ENCODE data around the gene SLC52A1. TPM values are rescaled to one million over a fixed set of nuclear protein-coding genes. Genes with fewer than 3 reads are reported as not detected.

Gene SLC52A1
- total RNA-seq, 1 donor from 2014 or later: 0.17 TPM

DNA sequence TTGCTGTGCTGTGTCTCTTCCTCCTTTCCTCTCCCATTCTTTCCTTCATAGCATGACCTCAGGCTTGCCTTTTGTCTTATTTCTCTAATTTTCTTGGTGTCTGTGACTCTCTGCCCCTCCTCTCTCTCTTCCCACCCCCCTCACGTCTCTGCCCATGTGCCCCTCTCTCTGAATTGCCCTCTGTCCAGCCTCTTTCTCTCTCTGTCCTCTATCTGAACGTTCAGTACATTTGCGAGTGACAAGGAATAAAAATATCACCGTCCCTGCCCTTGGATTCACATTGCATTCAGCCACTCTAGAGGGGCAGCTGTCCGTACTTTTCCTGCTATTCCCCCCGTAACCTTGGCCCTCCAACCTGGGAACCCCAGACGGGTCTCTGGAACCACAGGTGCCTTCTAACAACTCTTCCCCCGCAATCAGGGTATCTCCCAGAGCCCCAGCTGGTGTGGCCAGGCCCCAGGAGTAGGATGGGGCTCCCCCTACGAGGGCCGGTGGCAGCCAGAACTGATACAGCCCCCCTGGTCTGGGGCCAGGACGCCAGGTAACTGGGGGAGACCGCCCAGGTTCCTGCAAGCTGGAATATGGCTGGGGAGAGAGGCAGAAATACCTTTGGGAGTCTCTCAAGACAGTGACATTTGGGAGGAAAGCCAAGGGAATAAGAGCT lies 35.7 kb downstream of the SLC52A1 start:
- peak overlapping the region; percentile 97 for H3K4me3 ChIP-seq (ENCODE audit: low read depth, low read length)
- TF ChIP-seq, protein P1, sequence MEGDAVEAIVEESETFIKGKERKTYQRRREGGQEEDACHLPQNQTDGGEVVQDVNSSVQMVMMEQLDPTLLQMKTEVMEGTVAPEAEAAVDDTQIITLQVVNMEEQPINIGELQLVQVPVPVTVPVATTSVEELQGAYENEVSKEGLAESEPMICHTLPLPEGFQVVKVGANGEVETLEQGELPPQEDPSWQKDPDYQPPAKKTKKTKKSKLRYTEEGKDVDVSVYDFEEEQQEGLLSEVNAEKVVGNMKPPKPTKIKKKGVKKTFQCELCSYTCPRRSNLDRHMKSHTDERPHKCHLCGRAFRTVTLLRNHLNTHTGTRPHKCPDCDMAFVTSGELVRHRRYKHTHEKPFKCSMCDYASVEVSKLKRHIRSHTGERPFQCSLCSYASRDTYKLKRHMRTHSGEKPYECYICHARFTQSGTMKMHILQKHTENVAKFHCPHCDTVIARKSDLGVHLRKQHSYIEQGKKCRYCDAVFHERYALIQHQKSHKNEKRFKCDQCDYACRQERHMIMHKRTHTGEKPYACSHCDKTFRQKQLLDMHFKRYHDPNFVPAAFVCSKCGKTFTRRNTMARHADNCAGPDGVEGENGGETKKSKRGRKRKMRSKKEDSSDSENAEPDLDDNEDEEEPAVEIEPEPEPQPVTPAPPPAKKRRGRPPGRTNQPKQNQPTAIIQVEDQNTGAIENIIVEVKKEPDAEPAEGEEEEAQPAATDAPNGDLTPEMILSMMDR (IDR thresholded peaks at IDR 0.05; ENCODE audit: insufficient read depth, low read length, poor library complexity, severe bottlenecking): no peak
- no peaks in the 10 kb centered on the region for H3K27me3 ChIP-seq (ENCODE audit: control insufficient read depth, insufficient read depth, low read length)
- DNase-seq (ENCODE audit: low read depth): no peak
- H3K36me3 ChIP-seq (ENCODE audit: control insufficient read depth, insufficient read depth, low read length): peaks cover 2% of the 10 kb centered on the region

DNA sequence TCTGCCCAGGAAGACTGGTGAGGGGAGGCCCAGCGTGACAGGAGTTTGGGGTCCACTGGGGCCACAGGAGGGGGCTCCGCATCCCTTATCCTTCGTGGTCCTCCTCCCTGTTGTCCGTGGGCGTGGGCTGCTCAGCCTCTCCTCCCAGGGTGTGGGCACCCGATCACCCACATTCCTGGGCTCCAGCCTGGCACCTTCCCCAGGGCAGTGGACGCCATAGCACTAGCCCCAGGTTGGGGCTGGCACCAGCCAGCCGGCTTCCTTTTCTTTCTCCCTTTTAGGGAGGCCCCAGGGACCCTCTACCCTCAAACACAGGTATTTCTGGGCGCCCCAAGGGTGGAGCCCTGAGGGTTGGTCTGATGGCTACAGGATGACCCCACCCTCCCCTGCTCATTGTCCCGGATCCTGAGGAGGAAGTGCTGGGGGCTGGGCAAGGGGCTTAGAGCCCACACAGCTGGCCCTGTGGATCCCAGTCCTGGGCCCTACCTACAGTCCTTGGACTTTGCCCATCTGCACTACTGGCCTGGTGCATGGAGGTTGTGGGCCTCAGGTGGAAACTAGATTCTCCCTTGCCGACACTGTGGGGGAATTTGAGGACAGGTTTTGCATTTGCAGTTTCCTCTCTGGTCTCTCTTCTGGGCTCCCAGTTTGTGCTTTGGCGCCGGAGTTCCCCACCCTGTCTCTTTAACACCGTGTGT lies 36.3 kb downstream of the SLC52A1 start:
- TF ChIP-seq, protein P1 (IDR thresholded peaks at IDR 0.05; ENCODE audit: insufficient read depth, low read length, poor library complexity, severe bottlenecking): no peak
- peak overlapping the region; percentile 97 for H3K4me3 ChIP-seq (ENCODE audit: low read depth, low read length)
- peaks cover 1% of the 10 kb centered on the region for H3K36me3 ChIP-seq (ENCODE audit: control insufficient read depth, insufficient read depth, low read length)
- no peak for DNase-seq (ENCODE audit: low read depth)
- no peaks in the 10 kb centered on the region for H3K27me3 ChIP-seq (ENCODE audit: control insufficient read depth, insufficient read depth, low read length)

DNA sequence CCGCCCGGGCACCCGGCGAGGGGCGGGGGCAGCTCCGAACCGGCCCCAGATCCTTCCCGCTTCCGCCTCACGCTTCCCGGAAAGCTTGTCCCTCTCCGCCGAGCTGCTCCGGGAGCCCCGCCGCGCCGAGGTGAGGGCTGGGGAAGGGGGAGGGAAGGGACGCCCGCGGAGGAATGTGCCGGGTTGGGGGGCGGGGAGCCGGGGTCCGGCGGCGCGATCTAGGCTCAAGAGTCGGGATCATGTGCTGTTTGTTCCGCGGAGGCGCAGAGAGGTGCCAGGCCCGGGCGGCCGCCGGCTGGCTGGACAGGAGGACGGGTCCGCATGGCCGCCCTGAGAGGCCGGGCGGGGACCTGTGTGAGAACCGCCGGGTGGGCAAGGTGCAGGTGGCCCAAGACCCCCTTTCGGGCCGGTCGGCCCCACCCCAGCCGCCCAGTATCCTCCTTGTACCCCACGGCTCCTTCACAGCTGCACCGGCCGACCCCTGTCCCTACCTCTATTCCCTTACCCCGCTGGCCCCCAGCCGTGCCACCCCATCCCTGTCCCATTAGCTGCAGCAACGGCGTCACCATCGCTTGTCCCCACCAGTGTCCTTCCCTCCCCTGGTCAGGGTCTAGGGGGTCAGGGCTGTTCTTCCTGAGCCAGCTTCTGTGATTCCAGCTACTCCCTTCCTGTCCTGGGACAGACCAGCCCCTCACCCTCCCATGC lies 37.0 kb downstream of the SLC52A1 start:
- no peak for DNase-seq (ENCODE audit: low read depth)

GRCh38 chr17:4997302-4998026 lies 37.8 kb downstream of the SLC52A1 start, which contains the start of the genes INCA1 and KIF1C:
Gene INCA1 (minus strand): TSS chr17:4997522. CDS start chr17:4994437, 3,085 bp downstream.
Gene KIF1C (plus strand): TSS chr17:4997950. CDS start chr17:5000247, 2,297 bp downstream.
- DNase-seq (ENCODE audit: low read depth): peak; percentile 39

More for the DNA sequence above, 37.0 kb downstream of the SLC52A1 start:
- Histone ChIP-seq H3K36me3 (ENCODE audit: control insufficient read depth, insufficient read depth, low read length) (no peaks in the 10 kb centered on the region), H3K27me3 (ENCODE audit: control insufficient read depth, insufficient read depth, low read length) (no peaks in the 10 kb centered on the region), H3K4me3 (ENCODE audit: low read depth, low read length) (peak overlapping the region; percentile 97)
- TF ChIP-seq, protein P1 (IDR thresholded peaks at IDR 0.05; ENCODE audit: insufficient read depth, low read length, poor library complexity, severe bottlenecking): no peak

DNA sequence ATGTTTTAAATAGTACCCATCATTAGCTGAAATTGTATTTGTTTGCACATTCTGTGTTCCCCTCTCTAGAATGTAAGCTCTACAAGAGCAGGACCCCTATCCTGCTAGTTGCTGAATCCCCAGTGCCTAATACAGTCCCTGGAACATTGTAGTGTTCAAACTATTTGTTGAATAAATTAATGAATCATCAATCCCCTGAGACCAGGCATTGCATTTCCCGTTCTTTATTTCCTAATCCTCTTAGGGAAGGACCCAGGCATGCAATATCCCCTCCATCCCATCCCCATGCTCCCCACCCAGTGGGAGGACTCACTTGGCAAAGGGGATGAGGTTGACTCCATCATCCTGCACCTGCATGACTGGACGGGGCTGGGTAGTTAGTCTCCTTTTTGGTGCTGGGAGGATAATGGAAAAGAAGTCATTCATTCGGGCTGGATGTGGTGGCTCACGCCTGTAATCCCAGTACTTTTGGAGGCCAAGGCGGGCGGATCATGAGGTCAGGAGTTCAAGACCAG lies 41.1 kb downstream of the SLC52A1 start:
- Histone ChIP-seq H3K4me3 (ENCODE audit: low read depth, low read length) (no peak overlapping the region), H3K27me3 (ENCODE audit: control insufficient read depth, insufficient read depth, low read length) (no peaks in the 10 kb centered on the region), H3K36me3 (ENCODE audit: control insufficient read depth, insufficient read depth, low read length) (no peaks in the 10 kb centered on the region)
- TF ChIP-seq, protein P1 (IDR thresholded peaks at IDR 0.05; ENCODE audit: insufficient read depth, low read length, poor library complexity, severe bottlenecking): no peak
- no peak for DNase-seq (ENCODE audit: low read depth)

More at GRCh38 chr17:4997302-4998026, 37.8 kb downstream of the SLC52A1 start, which contains the start of the genes INCA1 and KIF1C:
- H3K36me3 ChIP-seq (ENCODE audit: control insufficient read depth, insufficient read depth, low read length): no peaks in the 10 kb centered on the region
- no peaks in the 10 kb centered on the region for H3K27me3 ChIP-seq (ENCODE audit: control insufficient read depth, insufficient read depth, low read length)
- TF ChIP-seq, protein P1 (IDR thresholded peaks at IDR 0.05; ENCODE audit: insufficient read depth, low read length, poor library complexity, severe bottlenecking): no peak
- peak within 1 kb of the TSS; percentile 97 for H3K4me3 ChIP-seq (ENCODE audit: low read depth, low read length)

Measured in kidney epithelial cell (primary cell).